HG03439 (cell line): ENCODE data around the gene SBF2.
"Not testable (repeated sequence)": the region's sequence is repeated elsewhere in the genome, so short reads cannot be mapped to it uniquely, and the experiment has no call there.

ENCODE experiments used
- ATAC-seq: cut with Tn5 transposase; IDR thresholded peaks from one replicate; pipeline ENCODE4 v1.9.1; 2021; ENCODE audit warnings: mild to moderate bottlenecking, moderate library complexity; ENCODE audit not compliant: unreplicated experiment

SBF2 gene

GRCh38 chr11:10125522-10126133 is 168.4 kb downstream of the SBF2 start:
- no peak for ATAC-seq

- no peak for ATAC-seq
These were observed 171.5 kb downstream of the SBF2 start for GRCh38 chr11:10122326-10123197.

- no peak for ATAC-seq
These were observed 175.2 kb downstream of the SBF2 start for GRCh38 chr11:10118865-10119264.

GRCh38 chr11:10117709-10118351 is 176.2 kb downstream of the SBF2 start:
- ATAC-seq, result no peak

GRCh38 chr11:10116588-10116987 is 177.4 kb downstream of the SBF2 start:
- no peak for ATAC-seq

GRCh38 chr11:10114593-10115404 is 179.2 kb downstream of the SBF2 start:
- no peak for ATAC-seq

GRCh38 chr11:10113852-10114251 is 180.2 kb downstream of the SBF2 start:
- no peak for ATAC-seq

- no peak for ATAC-seq
These were observed 184.2 kb downstream of the SBF2 start for GRCh38 chr11:10109806-10110205.

- ATAC-seq, result no peak
These were observed 184.9 kb downstream of the SBF2 start for GRCh38 chr11:10108915-10109680.

- no peak for ATAC-seq
These were observed 186.5 kb downstream of the SBF2 start for GRCh38 chr11:10107497-10107896.

GRCh38 chr11:10097615-10098014 is 196.4 kb downstream of the SBF2 start:
- no peak for ATAC-seq

GRCh38 chr11:10096987-10097386 is 197.0 kb downstream of the SBF2 start:
- ATAC-seq, result no peak

GRCh38 chr11:10095412-10096208 is 198.4 kb downstream of the SBF2 start:
- ATAC-seq, result no peak

GRCh38 chr11:10092426-10092825 is 201.6 kb downstream of the SBF2 start:
- no peak for ATAC-seq

- ATAC-seq, result no peak
These were observed 202.5 kb downstream of the SBF2 start for GRCh38 chr11:10091314-10092045.

- not testable (repeated sequence) for ATAC-seq
These were observed 206.1 kb downstream of the SBF2 start for GRCh38 chr11:10087923-10088225.

GRCh38 chr11:10087186-10087922 is 206.7 kb downstream of the SBF2 start:
- ATAC-seq, result no peak

GRCh38 chr11:10080138-10080537 is 213.9 kb downstream of the SBF2 start:
- no peak for ATAC-seq
